ENCODE measurements around the gene ANO6.

The ANO6 gene

DNA sequence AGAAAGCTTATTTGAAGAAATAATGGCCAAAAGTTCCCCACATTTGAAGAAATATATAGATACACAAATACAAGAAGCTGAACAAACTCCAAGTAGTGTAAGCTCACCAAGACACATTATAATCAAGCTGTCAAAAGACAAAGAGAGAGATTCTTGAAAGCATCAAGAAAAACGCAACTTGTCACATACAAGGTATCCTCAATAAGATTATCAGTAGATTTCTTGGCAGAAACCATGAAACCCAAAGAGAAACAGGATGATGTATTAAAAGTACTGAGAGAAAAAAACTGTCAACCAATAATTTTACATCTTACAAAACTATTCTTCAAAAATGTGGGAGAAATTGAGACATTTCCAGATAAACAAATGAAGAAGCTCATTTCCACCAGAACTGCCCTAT lies 263.0 kb downstream of the ANO6 start:
- TF ChIP-seq, protein P1, sequence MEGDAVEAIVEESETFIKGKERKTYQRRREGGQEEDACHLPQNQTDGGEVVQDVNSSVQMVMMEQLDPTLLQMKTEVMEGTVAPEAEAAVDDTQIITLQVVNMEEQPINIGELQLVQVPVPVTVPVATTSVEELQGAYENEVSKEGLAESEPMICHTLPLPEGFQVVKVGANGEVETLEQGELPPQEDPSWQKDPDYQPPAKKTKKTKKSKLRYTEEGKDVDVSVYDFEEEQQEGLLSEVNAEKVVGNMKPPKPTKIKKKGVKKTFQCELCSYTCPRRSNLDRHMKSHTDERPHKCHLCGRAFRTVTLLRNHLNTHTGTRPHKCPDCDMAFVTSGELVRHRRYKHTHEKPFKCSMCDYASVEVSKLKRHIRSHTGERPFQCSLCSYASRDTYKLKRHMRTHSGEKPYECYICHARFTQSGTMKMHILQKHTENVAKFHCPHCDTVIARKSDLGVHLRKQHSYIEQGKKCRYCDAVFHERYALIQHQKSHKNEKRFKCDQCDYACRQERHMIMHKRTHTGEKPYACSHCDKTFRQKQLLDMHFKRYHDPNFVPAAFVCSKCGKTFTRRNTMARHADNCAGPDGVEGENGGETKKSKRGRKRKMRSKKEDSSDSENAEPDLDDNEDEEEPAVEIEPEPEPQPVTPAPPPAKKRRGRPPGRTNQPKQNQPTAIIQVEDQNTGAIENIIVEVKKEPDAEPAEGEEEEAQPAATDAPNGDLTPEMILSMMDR (IDR thresholded peaks at IDR 0.05; ENCODE audit: control extremely low read depth, extremely low read depth, low read depth, missing control alignments): no peak
- DNase-seq (ENCODE audit: extremely low spot score): no peak
- ChIA-PET CTCF (no interaction called here), POLR2A (no interaction called here)

DNA sequence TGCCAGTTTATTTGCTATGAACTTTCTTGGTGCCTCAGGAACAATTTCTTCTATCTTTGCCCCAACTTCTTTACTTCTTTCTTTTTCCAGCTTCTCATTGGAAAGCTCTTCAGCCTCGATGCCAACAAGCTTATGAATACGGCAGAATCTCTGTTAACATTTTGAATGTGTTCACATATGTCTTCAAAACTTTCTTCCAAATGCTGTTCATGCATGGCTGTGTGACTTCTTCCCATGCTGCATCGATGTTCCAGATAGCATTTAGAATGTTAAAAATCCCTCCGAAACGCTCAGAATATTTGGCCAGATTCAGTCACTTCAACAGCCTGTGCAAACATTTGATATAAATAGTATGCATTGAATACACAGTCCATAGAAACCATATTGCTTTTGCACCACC lies 265.9 kb downstream of the ANO6 start:
- TF ChIP-seq, protein P1 (IDR thresholded peaks at IDR 0.05; ENCODE audit: control extremely low read depth, extremely low read depth, low read depth, missing control alignments): no peak
- no peak for DNase-seq (ENCODE audit: extremely low spot score)
- ChIA-PET POLR2A (no interaction called here), CTCF (interaction anchor here (0.9 to 1.3 kb wide), 4 partner anchors 14 to 113 kb away, joined by 3 to 4 read pairs (median 3); no protein-coding TSS in a partner anchor)

DNA sequence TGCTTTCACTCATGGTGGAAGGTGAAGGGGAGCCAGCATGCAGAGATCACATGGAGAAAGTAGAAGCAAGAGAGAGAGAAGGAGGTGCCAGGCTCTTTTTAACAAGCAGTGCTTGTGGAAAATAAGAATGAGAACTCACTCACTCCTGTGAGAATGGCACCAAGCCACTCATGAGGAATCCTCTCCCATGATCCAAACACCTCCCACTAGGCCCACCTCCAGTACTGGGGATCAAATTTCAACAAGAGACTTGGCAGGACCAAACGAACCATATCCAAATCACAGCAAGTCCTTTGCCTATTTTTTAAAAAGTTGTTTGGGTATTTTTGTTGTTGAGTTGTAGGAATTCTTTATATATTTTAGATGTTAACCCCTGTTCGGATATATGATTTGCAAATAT lies 267.7 kb downstream of the ANO6 start:
- DNase-seq (ENCODE audit: extremely low spot score): no peak
- TF ChIP-seq, protein P1 (IDR thresholded peaks at IDR 0.05; ENCODE audit: control extremely low read depth, extremely low read depth, low read depth, missing control alignments): no peak
- ChIA-PET POLR2A (no interaction called here), CTCF (no interaction called here)

Measured in GM10248 (cell line).